ENCODE results near the gene KRTAP10-4.

Gene KRTAP10-4

GRCh38 chr21:44542716-44543115, 30.8 kb upstream of the KRTAP10-4 start:
- Histone ChIP-seq H3K36me3 (ENCODE audit: control insufficient read depth, low read length) (no peaks in the 10 kb centered on the region), H3K4me3 (ENCODE audit: low read length) (no peak overlapping the region), H3K4me1 (ENCODE audit: control insufficient read depth, low read length) (peaks cover 6% of the 10 kb centered on the region), H4K20me1 (ENCODE audit: control insufficient read depth, insufficient read depth, low read depth, low read length) (no peaks in the 10 kb centered on the region), H3K9me2 (replicated peaks; ENCODE audit: control insufficient read depth, low read length) (no peaks in the 10 kb centered on the region), H3K27me3 (ENCODE audit: control insufficient read depth, low read length) (peaks cover 11% of the 10 kb centered on the region; the same call in 1 of the 2 replicates), H3K4me2 (ENCODE audit: low read length) (no peak overlapping the region), H3K9me3 (ENCODE audit: control insufficient read depth, insufficient read depth, low read length) (peaks cover 13% of the 10 kb centered on the region), H3F3A (ENCODE audit: control insufficient read depth, insufficient read depth) (no peaks in the 10 kb centered on the region), H3K79me2 (ENCODE audit: control insufficient read depth, low read length) (no peaks in the 10 kb centered on the region), H3K27ac (ENCODE audit: low read depth, low read length) (no peak overlapping the region)
- no peak for TF ChIP-seq CTCF (IDR thresholded peaks at IDR 0.05; ENCODE audit: low read depth, low read length, poor library complexity, severe bottlenecking)
- no peak for TF ChIP-seq EZH2phosphoT487 (IDR thresholded peaks at IDR 0.05; ENCODE audit: borderline replicate concordance, low read length)

GRCh38 chr21:44544566-44544965, 29.0 kb upstream of the KRTAP10-4 start:
- TF ChIP-seq CTCF (IDR thresholded peaks at IDR 0.05; ENCODE audit: low read depth, low read length, poor library complexity, severe bottlenecking) (no peak), EZH2phosphoT487 (IDR thresholded peaks at IDR 0.05; ENCODE audit: borderline replicate concordance, low read length) (no peak)
- H3K79me2 ChIP-seq (ENCODE audit: control insufficient read depth, low read length), result no peaks in the 10 kb centered on the region
- no peaks in the 10 kb centered on the region for H4K20me1 ChIP-seq (ENCODE audit: control insufficient read depth, insufficient read depth, low read depth, low read length)
- peaks cover 9% of the 10 kb centered on the region for H3K4me1 ChIP-seq (ENCODE audit: control insufficient read depth, low read length)
- H3K27me3 ChIP-seq (ENCODE audit: control insufficient read depth, low read length), result peaks cover 11% of the 10 kb centered on the region; the same call in 1 of the 2 replicates
- no peak overlapping the region for H3K4me3 ChIP-seq (ENCODE audit: low read length)
- H3F3A ChIP-seq (ENCODE audit: control insufficient read depth, insufficient read depth), result no peaks in the 10 kb centered on the region
- H3K27ac ChIP-seq (ENCODE audit: low read depth, low read length), result no peak overlapping the region
- no peaks in the 10 kb centered on the region for H3K9me2 ChIP-seq (replicated peaks; ENCODE audit: control insufficient read depth, low read length)
- H3K36me3 ChIP-seq (ENCODE audit: control insufficient read depth, low read length), result no peaks in the 10 kb centered on the region
- peaks cover 15% of the 10 kb centered on the region for H3K9me3 ChIP-seq (ENCODE audit: control insufficient read depth, insufficient read depth, low read length)
- no peak overlapping the region for H3K4me2 ChIP-seq (ENCODE audit: low read length)

- Histone ChIP-seq H3K27ac (ENCODE audit: low read depth, low read length) (no peak overlapping the region), H3K4me2 (ENCODE audit: low read length) (peak overlapping the region; percentile 23; the same call in 1 of the 2 replicates), H3K4me1 (ENCODE audit: control insufficient read depth, low read length) (peaks cover 9% of the 10 kb centered on the region), H3K36me3 (ENCODE audit: control insufficient read depth, low read length) (no peaks in the 10 kb centered on the region), H3K9me2 (replicated peaks; ENCODE audit: control insufficient read depth, low read length) (no peaks in the 10 kb centered on the region), H3K4me3 (ENCODE audit: low read length) (peak overlapping the region; percentile 12), H4K20me1 (ENCODE audit: control insufficient read depth, insufficient read depth, low read depth, low read length) (no peaks in the 10 kb centered on the region), H3F3A (ENCODE audit: control insufficient read depth, insufficient read depth) (no peaks in the 10 kb centered on the region), H3K27me3 (ENCODE audit: control insufficient read depth, low read length) (peaks cover 2% of the 10 kb centered on the region; the same call in 1 of the 2 replicates), H3K79me2 (ENCODE audit: control insufficient read depth, low read length) (no peaks in the 10 kb centered on the region), H3K9me3 (ENCODE audit: control insufficient read depth, insufficient read depth, low read length) (peaks cover 15% of the 10 kb centered on the region)
- TF ChIP-seq CTCF (IDR thresholded peaks at IDR 0.05; ENCODE audit: low read depth, low read length, poor library complexity, severe bottlenecking), result no peak
- TF ChIP-seq EZH2phosphoT487 (IDR thresholded peaks at IDR 0.05; ENCODE audit: borderline replicate concordance, low read length), result no peak
Measured at GRCh38 chr21:44547656-44548331, 25.7 kb upstream of the KRTAP10-4 start.
